Endothelial cell of umbilical vein (primary cell): ENCODE data around the gene NFATC2. TPM values are rescaled to one million over a fixed set of nuclear protein-coding genes. Genes with fewer than 3 reads are reported as not detected.

Source experiments
- BruUV-seq: library from RNA; stranded (reverse); fragments of 400-500 nt; replicated peaks from 2 replicates; lab custom pipeline; 2021; lab: Mats Ljungman, UMichigan
- CTCF ChIA-PET: fragments of 300-600, 350-600 bp; sonication (Branson Sonifier 250); formaldehyde crosslinking; loops from one replicate; lab custom pipeline; 2021; ENCODE audit warnings: antibody characterized with exemption, inconsistent platforms; lab: Charles Lee
- POLR2A ChIA-PET: fragments of 300-600, 350-600 bp; sonication (Branson Sonifier 250); formaldehyde crosslinking; loops from one replicate; lab custom pipeline; 2021; ENCODE audit warnings: antibody characterized with exemption, inconsistent platforms; lab: Charles Lee
- DNase-seq: peaks from one replicate; pipeline ENCODE4 v3.0.0-alpha.2; 2011; ENCODE audit warnings: low read depth, low spot score
- FAIRE-seq: peaks from 2 replicates; lab custom pipeline; 2011; peaks lifted over from hg19 to GRCh38; lab: Jason Lieb, UNC
- H2AFZ ChIP-seq: 2 replicates; pipeline ENCODE4 v1.6.0; 2012; ENCODE audit warnings: low read depth, low read length, control low read depth, inconsistent platforms
- H3K27ac ChIP-seq: 2 replicates; pipeline ENCODE4 v1.5.1; 2011; ENCODE audit warnings: low read depth, mild to moderate bottlenecking, control low read depth, low read length, moderate library complexity; ENCODE audit not compliant: insufficient read depth
- H3K27me3 ChIP-seq, 2 experiments: 2 replicates each; pipeline versions ENCODE4 v1.6.0 to v1.6.1; 2011; ENCODE audit warnings: low read length in 2 of 2, mixed read lengths in 1 of 2; ENCODE audit not compliant: control insufficient read depth in 2 of 2, insufficient read depth in 2 of 2
- H3K36me3 ChIP-seq, 2 experiments: 2 replicates in 1 of 2; 3 replicates in 1 of 2; pipeline ENCODE4 v1.5.1; 2011; ENCODE audit warnings: low read length in 2 of 2, mild to moderate bottlenecking in 1 of 2, moderate library complexity in 1 of 2; ENCODE audit not compliant: control insufficient read depth in 2 of 2, insufficient read depth in 2 of 2; ENCODE audit errors: extremely low read depth in 1 of 2
- H3K4me1 ChIP-seq: 3 replicates; pipeline ENCODE4 v1.5.1; 2011; ENCODE audit warnings: mild to moderate bottlenecking, low read length; ENCODE audit not compliant: control insufficient read depth, insufficient read depth; ENCODE audit errors: extremely low read depth
- H3K4me2 ChIP-seq: 2 replicates; pipeline ENCODE4 v1.6.1; 2011; ENCODE audit warnings: low read length, control low read depth, mixed read lengths; ENCODE audit not compliant: insufficient read depth
- H3K4me3 ChIP-seq, 3 experiments: fragments of 200-600 bp in 1 of 3; sonication (generic), shearing (Covaris generic) in 1 of 3; replicated peaks in 1 of 3; 2 replicates each; pipeline ENCODE4 v1.5.1; 2011 to 2016; ENCODE audit warnings: control low read depth in 3 of 3, low read length in 3 of 3, mild to moderate bottlenecking in 2 of 3, inconsistent platforms in 1 of 3, low read depth in 1 of 3, moderate library complexity in 1 of 3; ENCODE audit not compliant: insufficient read depth in 1 of 3
- H3K79me2 ChIP-seq: 2 replicates; pipeline ENCODE4 v1.6.0; 2012; ENCODE audit warnings: low read length, inconsistent platforms; ENCODE audit not compliant: control insufficient read depth, insufficient read depth
- H3K9ac ChIP-seq: replicated peaks from 2 replicates; pipeline ENCODE3; 2011; ENCODE audit warnings: low read length, control low read depth; ENCODE audit not compliant: insufficient read depth; ENCODE audit errors: extremely low read depth
- H3K9me1 ChIP-seq: replicated peaks from 3 replicates; pipeline ENCODE4 v1.6.0; 2011; ENCODE audit warnings: mild to moderate bottlenecking, low read length; ENCODE audit not compliant: control insufficient read depth, insufficient read depth; ENCODE audit errors: extremely low read depth
- H3K9me3 ChIP-seq: replicated peaks from 2 replicates; pipeline ENCODE4 v1.5.1; 2012; ENCODE audit warnings: low read length, inconsistent platforms; ENCODE audit not compliant: control insufficient read depth, insufficient read depth
- H4K20me1 ChIP-seq: replicated peaks from 2 replicates; pipeline ENCODE3; 2011; ENCODE audit warnings: mild to moderate bottlenecking, low read length; ENCODE audit not compliant: control insufficient read depth, insufficient read depth; ENCODE audit errors: extremely low read depth
- CTCF ChIP-seq, 2 donors: IDR thresholded peaks; 1 replicate in 1 of 2; 2 replicates in 1 of 2; pipeline ENCODE4 v1.5.1; 2011; ENCODE audit warnings: low read length in 2 of 2, mild to moderate bottlenecking in 2 of 2, moderate library complexity in 2 of 2, control low read depth in 1 of 2, inconsistent platforms in 1 of 2, low read depth in 1 of 2; ENCODE audit not compliant: insufficient read depth in 1 of 2; ENCODE audit errors: extremely low read depth in 1 of 2
- EZH2 ChIP-seq: IDR thresholded peaks from 2 replicates; pipeline ENCODE4 v1.6.1; 2012; ENCODE audit warnings: borderline replicate concordance, low read depth, mild to moderate bottlenecking, moderate library complexity, low read length, inconsistent platforms; ENCODE audit not compliant: severe bottlenecking
- FOS ChIP-seq: IDR thresholded peaks from 2 replicates; pipeline ENCODE4 v1.6.1; 2011; ENCODE audit warnings: mild to moderate bottlenecking, low read length, moderate library complexity, borderline replicate concordance; ENCODE audit not compliant: insufficient read depth
- GATA2 ChIP-seq: IDR thresholded peaks from 2 replicates; pipeline ENCODE4 v1.7.0; 2011; ENCODE audit warnings: low read depth, mild to moderate bottlenecking, moderate library complexity, mixed read lengths, low read length; ENCODE audit not compliant: insufficient read length, insufficient read depth
- JUN ChIP-seq: IDR thresholded peaks from 2 replicates; pipeline ENCODE4 v1.6.1; 2011; ENCODE audit warnings: borderline replicate concordance, low read depth; ENCODE audit not compliant: insufficient read length, insufficient read depth
- MAX ChIP-seq: IDR thresholded peaks from 2 replicates; pipeline ENCODE4 v1.6.1; 2011; ENCODE audit not compliant: insufficient read depth, insufficient read length
- MYC ChIP-seq: IDR thresholded peaks from one replicate; pipeline ENCODE4 v1.6.1; 2011; ENCODE audit warnings: mild to moderate bottlenecking, low read depth, low read length
- POLR2A ChIP-seq: IDR thresholded peaks from 2 replicates; pipeline ENCODE4 v1.6.1; 2012; ENCODE audit warnings: low read depth, mild to moderate bottlenecking, control low read depth, low read length
- POLR2AphosphoS5 ChIP-seq: IDR thresholded peaks from 2 replicates; pipeline ENCODE4 v1.6.1; 2012; ENCODE audit warnings: low read depth, mild to moderate bottlenecking, control low read depth, low read length, moderate library complexity; ENCODE audit not compliant: insufficient read depth
- dilution Hi-C: fragments of 300-500 bp; cut with MboI; formaldehyde crosslinking; loops from one replicate; pipeline ENCODE4 v1.15.0; 2019; ENCODE audit warnings: low sequenced_read_pairs; ENCODE audit not compliant: extremely low pct_ligation_motif_present
- intact Hi-C: fragments of 100-400 bp; cut with micrococcal nuclease; formaldehyde crosslinking; loops from one replicate; pipeline ENCODE4 v1.10.0; 2022
- polyA plus RNA-seq, 4 experiments: library from polyadenylated mRNA; depleted of rRNA in 3 of 4; stranded (reverse) in 3 of 4; unstranded in 1 of 4; fragments of >200 nt; gene quantifications; 2 replicates each; pipeline versions ENCODE4 v1.2.1 to v1.2.3, GENCODE V29; 2011 to 2012; ENCODE audit warnings: missing spikeins in 1 of 4
- total RNA-seq: library from RNA; stranded (reverse); gene quantifications from 2 replicates; pipeline ENCODE4 v1.2.3, GENCODE V29; 2021

Gene NFATC2
- total and polyA plus RNA-seq, 2 donors (not counting 3 experiments of a cell fraction or from before 2014, with no cell fraction given): 3.1 to 13.0 TPM

GRCh38 chr20:51388227-51388626 lies 154.3 kb downstream of the NFATC2 start:
- Histone ChIP-seq H3K9me1 (no peaks in the 10 kb centered on the region), H3K27ac (peak overlapping the region; percentile 63), H3K27me3 (no peaks in the 10 kb centered on the region), H3K4me2 (peak overlapping the region; percentile 61), H3K9me3 (no peaks in the 10 kb centered on the region), H3K4me3 (no peak overlapping the region), H3K9ac (peak overlapping the region; percentile 40), H4K20me1 (no peaks in the 10 kb centered on the region), H3K4me1 (peaks cover 59% of the 10 kb centered on the region), H3K79me2 (no peaks in the 10 kb centered on the region), H3K36me3 (no peaks in the 10 kb centered on the region), H2AFZ (no peak overlapping the region)
- peak; percentile 31 for FAIRE-seq
- dilution Hi-C loops (no loop called here), intact Hi-C loops (loop anchor here (5.0 kb wide), 1 partner anchor 104 kb away; no protein-coding TSS in a partner anchor)
- peak; percentile 59 for DNase-seq
- TF ChIP-seq GATA2: peak; percentile 18
- TF ChIP-seq POLR2A: no peak
- TF ChIP-seq FOS: peak; percentile 70
- no TSS peak for BruUV-seq
- ChIA-PET CTCF (interaction anchor here (0.8 to 4.0 kb wide), 11 partner anchors 8 to 401 kb away, joined by 3 to 139 read pairs (median 6); partner anchors contain the start of gene NFATC2), POLR2A (interaction anchor here (0.8 kb wide), 1 partner anchor 13 kb away, joined by 4 read pairs; no protein-coding TSS in a partner anchor)

DNA sequence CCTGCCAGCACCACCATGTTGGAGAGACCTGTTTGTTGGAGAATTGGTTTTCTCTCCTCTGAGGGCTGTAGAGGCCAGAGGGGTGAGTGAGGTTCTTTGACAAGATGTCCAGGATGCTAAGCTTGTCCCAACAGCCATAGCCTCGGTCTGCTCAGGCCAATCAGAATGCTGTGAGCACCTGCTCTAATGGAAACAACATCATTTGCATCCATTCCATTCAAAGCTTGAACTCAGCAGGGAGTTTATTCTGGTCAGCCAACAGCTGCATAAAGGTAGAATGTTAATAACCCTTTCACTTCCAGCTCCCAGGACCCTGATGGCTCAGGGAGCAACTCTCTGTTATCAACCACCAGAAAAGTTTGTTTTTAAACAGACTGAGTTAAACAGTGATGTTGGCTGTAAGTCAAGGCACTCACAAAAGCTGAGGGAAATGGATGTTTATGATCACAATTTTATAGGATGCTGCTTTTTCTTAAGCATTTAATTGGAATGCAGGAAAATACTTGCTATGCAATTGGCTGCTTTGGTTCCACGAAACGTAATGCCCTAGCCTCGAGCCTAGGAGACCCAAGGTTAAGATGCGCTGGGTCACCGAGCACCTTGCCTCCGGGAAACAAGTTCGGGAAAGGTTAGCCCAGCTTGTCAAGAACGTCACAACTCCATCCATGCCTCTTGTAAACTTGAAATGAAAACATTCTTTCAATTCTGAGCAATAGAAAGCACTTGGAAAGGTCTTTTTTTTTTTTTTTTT lies 155.2 kb downstream of the NFATC2 start:
- no peaks in the 10 kb centered on the region for H4K20me1 ChIP-seq
- H3K27me3 ChIP-seq: no peaks in the 10 kb centered on the region
- H2AFZ ChIP-seq: no peak overlapping the region
- peak overlapping the region; percentile 58 for H3K27ac ChIP-seq
- POLR2A ChIA-PET: no interaction called here
- H3K4me2 ChIP-seq: no peak overlapping the region
- H3K36me3 ChIP-seq: no peaks in the 10 kb centered on the region
- no peak overlapping the region for H3K4me3 ChIP-seq
- no peaks in the 10 kb centered on the region for H3K79me2 ChIP-seq
- TF ChIP-seq GATA2: no peak
- no peak for TF ChIP-seq MYC
- TF ChIP-seq POLR2AphosphoS5: no peak
- TF ChIP-seq JUN: no peak
- TF ChIP-seq EZH2: no peak
- no peak for TF ChIP-seq POLR2A
- TF ChIP-seq CTCF (IDR thresholded peaks at IDR 0.05; ENCODE audit: extremely low read depth in 1 of 2, insufficient read depth in 1 of 2, low read depth in 1 of 2, low read length in 2 of 2): no peak
- TF ChIP-seq FOS: no peak
- no peak for TF ChIP-seq MAX
- FAIRE-seq (no peak), DNase-seq (peak; percentile 75)
- CTCF ChIA-PET: interaction anchor here (0.8 to 4.0 kb wide), 8 partner anchors 9 to 209 kb away, joined by 3 to 139 read pairs (median 18); partner anchors contain the start of gene NFATC2
- dilution Hi-C loops: no loop called here
- H3K9me3 ChIP-seq: no peaks in the 10 kb centered on the region
- no peak overlapping the region for H3K9ac ChIP-seq
- no peaks in the 10 kb centered on the region for H3K9me1 ChIP-seq
- BruUV-seq: no TSS peak
- intact Hi-C loops: loop anchor here (5.0 kb wide), 1 partner anchor 105 kb away; no protein-coding TSS in a partner anchor
- peaks cover 61% of the 10 kb centered on the region for H3K4me1 ChIP-seq
